Measurements from ENCODE around the gene GATB. TPM values are rescaled to one million over a fixed set of nuclear protein-coding genes. Genes with fewer than 3 reads are reported as not detected.
A peak's percentile ranks its signal among the peaks of the same experiment; 100 is the strongest.

Gene GATB, protein sequence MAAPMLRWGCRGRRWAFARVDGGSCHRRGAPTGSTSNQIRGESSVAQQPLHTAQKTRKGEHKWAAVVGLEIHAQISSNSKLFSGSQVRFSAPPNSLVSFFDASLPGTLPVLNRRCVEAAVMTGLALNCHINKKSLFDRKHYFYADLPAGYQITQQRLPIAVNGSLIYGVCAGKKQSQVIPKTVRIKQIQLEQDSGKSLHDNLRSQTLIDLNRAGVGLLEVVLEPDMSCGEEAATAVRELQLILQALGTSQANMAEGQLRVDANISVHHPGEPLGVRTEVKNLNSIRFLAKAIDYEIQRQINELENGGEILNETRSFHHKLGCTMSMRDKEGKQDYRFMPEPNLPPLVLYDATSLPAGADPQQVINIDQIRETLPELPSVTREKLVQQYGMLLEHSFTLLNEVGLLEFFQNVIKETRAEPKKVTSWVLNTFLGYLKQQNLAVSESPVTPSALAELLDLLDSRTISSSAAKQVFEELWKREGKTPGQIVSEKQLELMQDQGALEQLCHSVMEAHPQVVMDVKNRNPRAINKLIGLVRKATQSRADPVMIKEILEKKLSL
- 102 TPM for total RNA-seq
- long read RNA-seq, transcript GATB-204 (4 exons, 749 nt) = minor isoform, 39 of 146 reads
- long read RNA-seq, transcript GATB-201 (13 exons, 2,385 nt) = major isoform, 81 of 146 reads
- long read RNA-seq, partial matches to known transcripts = 9 of 146 reads
- long read RNA-seq, other reads (novel, unspliced or antisense) = 17 of 146 reads

DNA sequence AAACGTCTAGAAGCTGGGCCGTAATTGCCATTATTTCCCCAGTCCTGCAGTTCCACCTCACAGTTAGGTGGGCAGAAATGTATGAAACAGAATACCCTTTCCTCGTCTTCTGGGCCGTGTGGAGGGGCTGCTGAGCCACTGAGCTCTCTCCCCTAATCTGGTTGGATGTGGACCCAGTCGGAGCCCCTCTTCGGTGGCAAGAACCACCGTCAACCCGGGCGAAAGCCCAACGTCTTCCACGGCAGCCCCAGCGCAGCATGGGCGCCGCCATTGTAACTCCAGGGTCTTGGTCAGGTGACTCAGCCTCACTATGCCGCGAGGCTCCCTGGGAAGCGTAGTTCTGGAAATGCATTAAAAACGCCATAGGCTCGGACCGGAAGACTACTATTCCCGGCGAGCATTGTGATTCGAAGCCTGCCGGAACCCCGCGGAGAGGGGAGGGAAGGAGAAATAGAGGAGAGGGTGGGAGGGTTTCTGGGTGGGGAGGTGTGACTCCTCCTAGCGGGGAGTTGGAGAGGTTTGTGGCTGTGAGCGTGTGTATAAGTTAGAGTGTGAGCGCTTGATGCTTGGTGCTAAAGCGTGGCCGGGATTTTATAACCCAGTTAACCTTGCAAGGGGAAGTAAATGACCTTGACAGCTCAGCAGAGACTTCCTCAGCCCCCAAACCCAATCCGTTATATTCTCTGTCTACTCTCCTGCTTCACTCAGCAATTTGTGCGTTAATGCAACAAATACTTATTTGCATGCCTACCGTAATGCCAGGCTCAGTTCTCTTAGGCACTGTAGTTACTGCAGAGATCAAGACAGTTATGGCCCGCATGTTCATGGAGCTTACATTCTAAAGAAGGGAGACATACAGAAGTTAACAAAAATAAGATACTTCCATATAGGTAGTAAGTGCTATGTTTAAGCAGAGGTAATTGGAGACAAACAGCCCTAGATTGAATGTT is at the start of gene GATB:
Gene GATB, minus strand, starts transcription at position 296 of the 950 bp plus-strand sequence. Its CDS starts 25 bp downstream, at position 271.
- DNase-seq = peak; percentile 91
- Histone ChIP-seq H3K9me3 (replicated peaks) (no peaks in the 10 kb centered on the region), H3K27me3 (ENCODE audit: low read depth) (no peaks in the 10 kb centered on the region), H3K27ac (replicated peaks) (peak within 1 kb of the TSS; percentile 77), H3K36me3 (peaks cover 25% of the 10 kb centered on the region), H3K4me1 (peaks cover 27% of the 10 kb centered on the region), H3K4me3 (peak within 1 kb of the TSS; percentile 86)
- TF ChIP-seq, protein P1, sequence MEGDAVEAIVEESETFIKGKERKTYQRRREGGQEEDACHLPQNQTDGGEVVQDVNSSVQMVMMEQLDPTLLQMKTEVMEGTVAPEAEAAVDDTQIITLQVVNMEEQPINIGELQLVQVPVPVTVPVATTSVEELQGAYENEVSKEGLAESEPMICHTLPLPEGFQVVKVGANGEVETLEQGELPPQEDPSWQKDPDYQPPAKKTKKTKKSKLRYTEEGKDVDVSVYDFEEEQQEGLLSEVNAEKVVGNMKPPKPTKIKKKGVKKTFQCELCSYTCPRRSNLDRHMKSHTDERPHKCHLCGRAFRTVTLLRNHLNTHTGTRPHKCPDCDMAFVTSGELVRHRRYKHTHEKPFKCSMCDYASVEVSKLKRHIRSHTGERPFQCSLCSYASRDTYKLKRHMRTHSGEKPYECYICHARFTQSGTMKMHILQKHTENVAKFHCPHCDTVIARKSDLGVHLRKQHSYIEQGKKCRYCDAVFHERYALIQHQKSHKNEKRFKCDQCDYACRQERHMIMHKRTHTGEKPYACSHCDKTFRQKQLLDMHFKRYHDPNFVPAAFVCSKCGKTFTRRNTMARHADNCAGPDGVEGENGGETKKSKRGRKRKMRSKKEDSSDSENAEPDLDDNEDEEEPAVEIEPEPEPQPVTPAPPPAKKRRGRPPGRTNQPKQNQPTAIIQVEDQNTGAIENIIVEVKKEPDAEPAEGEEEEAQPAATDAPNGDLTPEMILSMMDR (IDR thresholded peaks at IDR 0.05; ENCODE audit: borderline replicate concordance) = peak; percentile 70
- intact Hi-C loops (cut with micrococcal nuclease) = no loop called here

DNA sequence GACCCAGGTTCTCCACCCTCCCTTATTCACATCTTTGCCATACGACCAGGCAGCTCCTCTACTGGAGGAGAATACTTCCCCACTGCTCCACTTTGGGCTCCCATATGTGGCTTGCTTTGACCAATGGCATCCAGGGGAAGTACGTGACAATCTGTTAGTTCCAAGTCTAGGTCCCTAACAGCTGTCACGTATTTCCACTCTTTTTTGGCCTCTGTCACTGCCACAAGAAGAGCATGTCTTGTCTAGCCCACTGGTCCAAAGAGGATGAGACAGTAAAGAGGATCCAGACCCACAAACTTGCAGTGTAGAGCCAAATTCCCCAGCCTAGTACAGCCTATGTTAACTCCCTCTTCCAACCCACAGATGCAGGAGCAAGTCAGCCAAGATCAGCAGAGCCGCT is 49.7 kb upstream of the GATB start:
- H3K27ac ChIP-seq (replicated peaks) = no peak overlapping the region
- H3K36me3 ChIP-seq = no peaks in the 10 kb centered on the region
- no peak overlapping the region for H3K4me3 ChIP-seq
- no peaks in the 10 kb centered on the region for H3K27me3 ChIP-seq (ENCODE audit: low read depth)
- DNase-seq = no peak
- H3K4me1 ChIP-seq = peaks cover 18% of the 10 kb centered on the region
- intact Hi-C loops (cut with micrococcal nuclease) = no loop called here
- TF ChIP-seq, protein P1 (IDR thresholded peaks at IDR 0.05; ENCODE audit: borderline replicate concordance) = no peak
- H3K9me3 ChIP-seq (replicated peaks) = peaks cover 7% of the 10 kb centered on the region

DNA sequence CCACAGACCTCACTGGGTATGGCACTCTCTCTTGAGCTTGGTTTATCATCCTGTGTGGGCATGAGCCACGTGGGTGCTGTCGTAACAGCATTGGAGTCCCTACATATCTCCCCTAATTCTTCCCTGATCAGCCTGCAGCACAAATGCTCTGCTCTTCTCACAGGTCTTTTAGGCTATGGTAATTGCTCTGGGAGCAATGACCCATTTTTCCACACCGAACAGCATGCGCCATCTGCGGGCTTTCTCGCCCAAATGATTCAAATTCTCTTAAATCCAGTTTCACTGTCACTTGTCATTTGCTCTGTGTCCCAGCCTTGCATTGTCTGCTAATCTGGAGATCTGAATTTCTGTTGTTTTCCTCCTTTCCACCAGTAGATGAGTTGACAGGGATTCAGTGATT is 48.9 kb upstream of the GATB start:
- TF ChIP-seq, protein P1 (IDR thresholded peaks at IDR 0.05; ENCODE audit: borderline replicate concordance) = no peak
- intact Hi-C loops (cut with micrococcal nuclease) = no loop called here
- DNase-seq = no peak
- H3K4me1 ChIP-seq = peaks cover 18% of the 10 kb centered on the region
- H3K27ac ChIP-seq (replicated peaks) = peak overlapping the region; percentile 82
- H3K27me3 ChIP-seq (ENCODE audit: low read depth) = no peaks in the 10 kb centered on the region
- H3K36me3 ChIP-seq = no peaks in the 10 kb centered on the region
- H3K4me3 ChIP-seq = no peak overlapping the region
- H3K9me3 ChIP-seq (replicated peaks) = peaks cover 7% of the 10 kb centered on the region

DNA sequence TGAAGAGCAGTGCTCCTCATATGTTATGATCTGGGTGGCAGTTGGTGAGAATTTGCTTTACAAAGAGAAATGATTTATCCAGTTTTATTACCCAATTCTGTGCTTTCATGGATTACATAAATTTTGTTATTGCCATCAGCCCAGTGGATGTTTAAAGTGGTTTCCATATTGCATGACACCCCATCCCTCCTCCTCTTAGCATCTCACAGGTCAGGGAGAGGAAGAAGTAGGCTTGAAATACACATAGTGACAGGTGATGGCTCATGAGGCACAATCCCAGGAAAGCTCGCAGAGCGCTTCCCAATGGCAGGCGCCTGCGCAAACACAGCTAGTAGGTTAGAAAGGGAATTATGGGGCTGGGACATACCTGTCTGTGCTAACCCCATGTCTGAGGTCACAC is 47.7 kb upstream of the GATB start:
- TF ChIP-seq, protein P1 (IDR thresholded peaks at IDR 0.05; ENCODE audit: borderline replicate concordance) = no peak
- no peaks in the 10 kb centered on the region for H3K27me3 ChIP-seq (ENCODE audit: low read depth)
- H3K9me3 ChIP-seq (replicated peaks) = peaks cover 7% of the 10 kb centered on the region
- no peaks in the 10 kb centered on the region for H3K36me3 ChIP-seq
- no peak for DNase-seq
- H3K4me1 ChIP-seq = peaks cover 18% of the 10 kb centered on the region
- intact Hi-C loops (cut with micrococcal nuclease) = no loop called here
- H3K27ac ChIP-seq (replicated peaks) = peak overlapping the region; percentile 82
- H3K4me3 ChIP-seq = no peak overlapping the region

GRCh38 chr4:151808120-151808529 is 47.3 kb upstream of the GATB start:
- peak overlapping the region; percentile 82 for H3K27ac ChIP-seq (replicated peaks)

More at GRCh38 chr4:151808120-151808529, 47.3 kb upstream of the GATB start:
- Histone ChIP-seq H3K36me3 (no peaks in the 10 kb centered on the region), H3K27me3 (ENCODE audit: low read depth) (no peaks in the 10 kb centered on the region), H3K4me1 (peaks cover 18% of the 10 kb centered on the region), H3K4me3 (no peak overlapping the region), H3K9me3 (replicated peaks) (peaks cover 7% of the 10 kb centered on the region)
- DNase-seq = no peak
- intact Hi-C loops (cut with micrococcal nuclease) = no loop called here
- TF ChIP-seq, protein P1 (IDR thresholded peaks at IDR 0.05; ENCODE audit: borderline replicate concordance) = no peak

Data from left ventricle myocardium inferior (tissue), 1 donor.